HK-2 (cell line): Measurements from ENCODE around the gene F10.
"Not testable (repeated sequence)": the region's sequence is repeated elsewhere in the genome, so short reads cannot be mapped to it uniquely, and the experiment has no call there.

Experiments
- DNase-seq: peaks from one replicate; pipeline ENCODE4 v3.0.0-alpha.2; 2018; ENCODE audit not compliant: unreplicated experiment

F10 gene

DNA sequence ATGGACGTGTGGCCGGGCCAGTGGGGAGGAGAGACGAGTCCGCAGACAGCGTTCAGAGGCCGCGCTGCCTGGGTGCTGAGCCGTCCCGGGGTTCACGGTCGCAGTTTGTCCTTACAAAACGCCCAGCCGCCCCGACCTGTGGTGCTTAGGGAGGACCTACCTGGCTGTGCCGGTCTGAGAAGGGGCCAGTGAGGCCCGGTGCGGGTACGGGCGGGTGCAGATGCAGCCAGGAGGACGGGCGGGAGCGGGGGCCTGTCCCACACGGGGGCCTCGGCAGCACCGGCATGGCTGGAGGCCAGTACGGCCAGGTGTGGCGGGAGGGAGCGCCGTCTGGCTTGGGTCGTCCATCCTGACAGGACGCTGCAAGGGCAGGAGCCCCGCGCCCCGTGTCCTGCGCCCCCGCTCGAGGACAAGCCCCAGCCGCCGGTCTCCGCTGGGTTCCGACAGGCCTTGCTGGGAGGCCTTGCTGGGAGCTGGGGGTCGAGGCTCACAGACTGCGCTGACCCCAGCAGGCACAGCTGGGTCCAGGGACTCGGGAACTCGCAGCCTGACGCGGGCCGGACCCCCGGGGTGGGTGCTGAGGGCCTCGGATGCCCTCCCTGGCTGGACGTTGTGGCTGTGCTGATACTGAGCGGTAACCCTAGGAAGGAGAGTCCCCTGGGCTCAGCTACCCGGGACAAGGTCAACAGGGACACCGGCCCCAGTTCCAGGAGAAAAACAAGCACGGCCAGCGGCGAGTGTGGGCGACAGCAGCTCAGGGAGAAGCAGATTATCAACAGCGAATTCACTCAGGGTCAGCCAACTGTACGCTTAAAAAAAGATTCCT is 30.6 kb downstream of the F10 start:
- peak; percentile 54 for DNase-seq

DNA sequence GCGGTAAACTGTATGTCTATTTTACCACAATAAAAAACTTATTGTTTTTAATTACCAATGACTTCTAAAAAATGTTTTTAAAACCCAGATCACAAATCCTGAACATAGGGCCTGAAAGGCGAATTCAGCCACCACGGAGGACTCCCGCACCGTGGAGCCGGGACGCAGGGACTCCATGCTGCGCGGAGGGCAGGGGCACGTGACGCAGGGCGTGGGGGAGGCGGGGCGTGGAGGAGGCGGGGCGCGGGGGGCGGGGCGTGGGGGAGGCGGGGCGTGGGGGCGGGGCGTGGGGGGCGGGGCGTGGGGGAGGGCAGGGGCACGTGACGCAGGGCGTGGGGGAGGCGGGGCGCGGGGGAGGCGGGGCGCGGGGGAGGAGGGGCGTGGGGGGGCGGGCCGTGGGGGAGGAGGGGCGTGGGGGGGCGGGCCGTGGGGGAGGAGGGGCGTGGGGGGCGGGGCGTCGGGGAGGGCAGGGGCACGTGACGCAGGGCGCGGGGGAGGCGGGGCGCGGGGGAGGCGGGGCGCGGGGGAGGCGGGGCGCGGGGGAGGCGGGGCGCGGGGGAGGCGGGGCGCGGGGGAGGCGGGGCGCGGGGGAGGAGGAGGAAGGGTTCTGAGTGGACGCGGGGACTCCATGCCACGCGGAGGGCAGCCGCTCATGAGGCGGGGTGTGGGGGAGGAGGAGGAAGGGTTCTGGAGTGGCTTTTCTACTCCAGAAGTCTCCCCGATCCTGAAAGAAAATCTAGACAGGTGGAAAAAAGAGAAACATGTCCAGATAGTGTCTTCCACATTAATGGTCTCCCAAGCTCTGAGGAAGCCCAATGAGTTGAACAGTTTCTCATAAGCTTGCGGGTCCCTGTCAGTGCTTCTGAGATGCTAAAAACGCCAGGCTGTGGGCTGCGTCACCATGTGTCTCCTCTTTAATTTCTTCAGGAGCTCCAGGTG is 31.5 kb downstream of the F10 start:
- peak; percentile 59 for DNase-seq

- DNase-seq, result no peak
Measured at GRCh38 chr13:113155201-113155600, 32.6 kb downstream of the F10 start.

GRCh38 chr13:113155982-113156655 is 33.5 kb downstream of the F10 start:
- DNase-seq, result peak; percentile 16

DNA sequence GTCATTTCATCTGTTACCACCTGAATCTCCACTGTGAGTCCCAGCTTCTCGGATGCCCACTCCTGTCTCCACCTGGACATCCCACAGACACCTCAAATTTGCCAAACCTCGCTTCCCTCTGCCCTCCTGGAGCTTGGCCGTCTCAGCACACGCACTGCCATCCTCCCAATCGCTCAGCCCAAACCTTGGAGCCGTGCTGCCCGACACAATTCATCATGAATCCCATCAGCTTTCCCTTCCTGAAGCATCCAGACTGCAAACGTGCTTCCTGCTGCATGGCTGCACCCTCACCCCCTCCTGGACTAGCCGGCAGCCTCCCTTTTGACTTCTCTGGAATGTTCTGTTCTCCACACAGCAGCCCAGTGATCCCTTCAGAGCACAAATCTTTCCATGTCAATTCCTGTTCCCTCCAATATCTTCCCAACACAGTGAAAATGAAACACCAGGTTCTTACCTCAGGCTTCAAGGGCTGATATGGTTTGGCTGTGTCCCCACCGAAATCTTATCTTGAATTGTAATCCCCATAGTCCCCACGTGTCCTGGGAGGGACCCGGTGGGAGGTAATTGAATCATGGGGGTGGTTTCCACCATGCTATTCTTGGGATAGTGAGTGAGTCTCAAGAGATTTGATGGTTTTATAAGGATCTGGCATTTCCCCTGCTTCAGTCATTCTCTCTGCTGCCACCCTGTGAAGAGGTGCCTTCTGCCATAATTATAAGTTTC is 34.8 kb downstream of the F10 start:
- no peak for DNase-seq

GRCh38 chr13:113157929-113158747 is 35.5 kb downstream of the F10 start, which contains the start of gene PROZ:
PROZ (plus strand) TSS chr13:113158648; CDS start chr13:113158661, 13 bp downstream.
- DNase-seq, result no peak

- DNase-seq, result no peak
Measured at GRCh38 chr13:113158946-113159345, 36.3 kb downstream of the F10 start.

- no peak for DNase-seq
Measured at GRCh38 chr13:113159701-113160100, 37.1 kb downstream of the F10 start.

DNA sequence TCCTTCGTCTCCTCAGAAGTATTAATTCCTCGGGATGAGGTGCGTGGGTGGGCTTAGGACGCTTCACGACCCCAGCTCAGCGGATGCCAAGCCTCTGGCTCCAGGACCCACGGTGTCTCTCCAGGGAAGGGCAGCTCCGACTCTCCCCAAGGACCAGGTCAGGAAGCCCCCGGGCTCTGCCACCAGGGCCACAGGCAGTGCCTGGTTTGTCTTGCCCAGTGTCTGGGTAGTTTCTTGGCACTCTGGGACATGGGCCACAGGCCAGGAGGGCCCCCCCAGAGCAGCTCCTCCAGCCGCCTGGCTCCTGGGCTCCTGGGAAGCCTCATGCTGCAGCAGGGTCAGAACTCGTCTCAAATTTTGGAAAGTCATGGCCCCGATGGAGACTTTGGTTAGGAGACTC is 38.4 kb downstream of the F10 start:
- DNase-seq, result no peak

DNA sequence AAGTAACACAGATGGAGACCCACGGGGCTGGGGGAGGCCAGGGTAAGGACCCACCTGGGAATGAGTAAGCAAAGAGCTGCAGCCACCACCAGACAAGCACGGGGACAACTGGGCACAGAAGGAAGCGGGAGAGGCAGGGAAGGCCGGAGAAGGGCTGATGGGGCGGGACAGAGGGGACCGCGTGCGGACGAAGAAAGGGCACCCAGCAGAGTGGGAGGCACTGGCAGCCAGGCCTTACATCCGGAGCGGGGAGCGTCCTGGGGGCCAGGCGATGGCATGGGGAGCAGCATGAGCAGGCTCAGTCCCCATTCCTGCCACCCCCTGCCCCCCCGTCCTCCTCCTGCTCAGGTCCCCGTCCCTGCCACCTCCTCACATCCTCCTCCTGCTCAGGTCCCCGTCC is 38.8 kb downstream of the F10 start:
- no peak for DNase-seq

DNA sequence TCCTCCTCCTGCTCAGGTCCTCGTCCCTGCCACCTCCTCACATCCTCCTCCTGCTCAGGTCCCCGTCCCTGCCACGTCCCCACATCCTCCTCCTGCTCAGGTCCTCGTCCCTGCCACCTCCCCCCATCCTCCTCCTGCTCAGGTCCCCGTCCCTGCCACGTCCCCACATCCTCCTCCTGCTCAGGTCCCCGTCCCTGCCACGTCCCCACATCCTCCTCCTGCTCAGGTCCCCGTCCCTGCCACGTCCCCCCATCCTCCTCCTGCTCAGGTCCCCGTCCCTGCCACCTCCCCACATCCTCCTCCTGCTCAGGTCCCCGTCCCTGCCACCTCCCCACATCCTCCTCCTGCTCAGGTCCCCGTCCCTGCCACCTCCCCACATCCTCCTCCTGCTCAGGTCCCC is 39.4 kb downstream of the F10 start:
- DNase-seq, result not testable (repeated sequence)

DNA sequence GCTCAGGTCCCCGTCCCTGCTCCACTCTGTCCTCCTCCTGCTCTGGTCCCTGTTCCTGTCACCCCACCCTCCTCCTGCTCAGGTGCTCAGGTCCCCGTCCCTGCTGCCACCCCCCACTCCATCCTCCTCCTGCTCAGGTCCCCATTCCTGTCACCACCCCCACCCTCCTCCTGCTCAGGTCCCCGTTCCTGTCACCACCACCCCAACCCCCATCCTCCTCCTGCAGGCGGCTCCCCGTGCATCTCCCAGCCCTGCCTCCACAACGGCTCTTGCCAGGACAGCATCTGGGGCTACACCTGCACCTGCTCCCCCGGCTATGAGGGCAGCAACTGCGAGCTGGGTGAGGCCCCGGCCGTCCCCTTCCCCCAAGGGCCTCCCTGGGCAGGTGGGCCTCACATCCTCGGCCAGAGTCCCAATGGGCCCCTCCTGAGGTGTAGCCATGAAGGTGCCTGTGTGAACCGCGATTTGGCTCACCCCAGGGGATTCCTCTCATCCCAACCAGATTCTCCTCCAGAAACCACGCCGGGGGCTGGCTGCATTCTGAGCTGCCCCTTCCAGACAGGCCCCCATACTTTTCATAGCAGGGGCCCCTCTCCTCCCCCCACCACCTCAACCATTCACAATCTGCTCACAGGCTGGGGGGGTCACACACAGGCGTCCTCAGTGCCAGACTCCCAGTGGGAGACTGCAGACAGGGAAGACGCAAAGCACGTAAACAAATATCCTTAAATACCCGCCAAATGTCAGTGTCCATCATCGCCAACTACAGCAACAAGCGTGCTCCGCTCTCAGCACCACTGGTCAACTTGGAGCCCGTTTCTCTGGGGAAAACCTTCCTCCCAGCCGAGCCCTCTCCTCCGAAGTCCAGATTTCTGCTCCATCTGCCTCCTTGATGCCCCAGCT is 40.4 kb downstream of the F10 start:
- no peak for DNase-seq

DNA sequence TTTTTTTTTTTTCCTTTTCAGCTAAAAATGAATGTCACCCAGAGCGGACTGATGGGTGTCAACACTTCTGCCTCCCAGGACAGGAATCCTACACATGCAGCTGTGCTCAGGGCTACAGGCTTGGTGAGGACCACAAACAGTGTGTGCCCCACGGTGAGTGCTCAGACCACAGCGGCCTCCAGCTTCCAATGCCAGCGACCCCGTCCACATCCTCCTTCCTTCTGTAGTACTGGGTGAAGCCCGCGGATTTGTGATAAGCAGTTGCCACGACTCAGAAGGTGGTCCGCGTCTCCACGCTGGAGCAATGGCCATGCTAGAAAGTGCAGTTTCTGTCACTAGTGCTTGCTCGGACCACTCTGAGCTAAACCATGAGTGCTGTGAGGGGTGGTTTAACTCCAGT is 41.9 kb downstream of the F10 start:
- DNase-seq, result no peak

GRCh38 chr13:113166266-113166665 is 43.7 kb downstream of the F10 start:
- DNase-seq, result no peak

DNA sequence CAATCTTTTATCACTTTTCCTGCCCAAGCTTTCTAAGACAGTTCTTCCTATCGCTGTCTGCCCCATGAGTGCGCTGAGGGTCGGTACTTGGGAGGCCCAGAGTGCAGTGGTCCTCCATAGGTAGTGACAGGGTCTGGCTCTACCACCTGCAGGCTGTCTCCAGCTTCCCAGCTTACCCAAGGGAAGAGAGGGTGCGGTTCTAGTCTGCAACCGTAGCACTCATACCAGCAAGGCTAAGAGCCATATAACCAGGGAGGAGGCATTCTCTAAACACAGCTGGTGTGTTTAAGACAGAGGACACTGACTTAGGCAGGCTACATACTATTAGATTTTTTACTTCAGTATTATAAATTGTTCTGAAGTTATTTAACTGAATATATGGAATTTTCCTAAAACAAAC is 44.1 kb downstream of the F10 start:
- no peak for DNase-seq

DNA sequence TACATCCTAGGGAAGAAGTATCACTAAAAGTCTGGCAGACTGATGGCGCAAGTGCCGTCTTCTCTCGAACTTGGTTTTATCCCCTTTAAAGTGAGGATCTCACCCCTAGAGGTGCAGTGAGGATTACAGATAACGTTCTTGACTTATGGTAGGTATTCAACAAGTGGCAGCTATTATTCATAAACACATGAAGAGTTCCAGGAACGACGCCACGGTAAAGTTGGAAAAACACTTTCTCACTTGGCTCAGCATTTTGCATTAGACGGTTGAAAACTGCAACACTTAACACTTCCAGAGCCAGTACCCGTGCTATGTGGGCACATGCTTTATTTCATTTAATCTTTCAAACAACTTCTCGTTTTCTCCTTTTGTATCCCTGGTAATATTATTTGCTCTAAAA is 44.6 kb downstream of the F10 start:
- DNase-seq, result no peak

DNA sequence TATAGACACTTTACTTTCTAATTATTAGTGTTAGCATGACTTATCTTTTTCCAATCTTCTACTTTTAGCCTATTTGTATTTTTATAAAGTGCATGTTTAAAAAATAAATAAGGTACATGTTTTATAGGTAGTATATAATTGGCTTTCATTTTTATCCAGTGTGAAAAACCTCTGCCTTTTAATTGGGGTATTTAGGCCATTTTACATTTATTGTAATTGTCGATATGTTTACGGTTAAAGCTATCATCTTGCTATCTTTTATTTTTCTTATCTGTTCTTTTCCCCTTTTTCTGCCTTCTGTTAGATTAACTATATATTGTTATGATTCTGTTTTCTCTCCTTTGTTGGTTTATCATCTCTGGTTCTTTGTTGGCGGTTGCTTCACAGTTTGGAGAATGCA is 45.0 kb downstream of the F10 start:
- DNase-seq, result no peak

GRCh38 chr13:113168211-113168610 is 45.6 kb downstream of the F10 start:
- DNase-seq, result no peak
